ENCODE measurements around the gene ANGPTL2. TPM values are rescaled to one million over a fixed set of nuclear protein-coding genes. Genes with fewer than 3 reads are reported as not detected.

Gene ANGPTL2
- total RNA-seq, 4 donors from 2014 or later: 9.1 to 48.3 (median 12.1) TPM

DNA sequence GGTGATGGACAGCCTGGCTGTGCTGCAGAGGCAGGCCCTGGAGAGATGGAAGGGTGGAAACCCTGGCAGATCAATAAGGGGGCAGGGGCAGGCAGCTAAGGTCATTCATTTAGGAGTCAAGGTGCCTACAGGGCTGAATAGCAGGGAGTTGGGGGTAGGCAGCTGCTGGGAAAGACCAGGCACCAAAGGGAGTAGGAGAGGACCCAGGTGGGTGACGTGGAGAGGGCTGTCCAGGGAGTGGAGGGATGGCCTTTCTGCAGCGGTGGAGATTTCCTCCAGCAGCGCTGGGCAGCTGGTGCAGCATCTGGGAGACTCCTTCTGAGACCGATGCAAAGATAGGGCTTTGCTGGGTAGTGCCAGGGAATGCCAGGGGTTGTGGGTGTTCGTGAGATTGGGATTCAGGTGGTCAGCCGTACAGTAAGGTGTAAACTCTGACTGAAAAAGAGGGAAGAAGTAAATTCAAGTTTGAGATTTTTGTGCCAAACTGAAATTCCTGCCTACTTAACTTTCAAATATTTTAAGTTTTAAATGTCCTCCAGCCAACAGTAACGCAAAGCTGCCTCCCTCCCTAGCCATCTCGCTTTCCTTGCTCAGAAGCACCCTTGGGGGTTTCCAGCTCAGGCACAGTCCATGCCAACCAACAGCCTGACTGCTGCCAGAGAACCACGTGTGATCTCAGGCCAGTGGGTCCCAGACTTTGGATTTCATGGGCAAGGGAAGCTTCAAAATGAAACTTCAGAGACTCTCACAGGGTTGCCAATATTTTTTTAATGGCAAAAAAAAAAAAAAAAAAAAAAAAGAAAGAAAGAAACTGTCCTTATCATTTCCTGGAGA is 18.6 kb upstream of the ANGPTL2 start:
- in situ Hi-C loops (cut with MboI; ENCODE audit: low sequenced_read_pairs in 4 of 4): no loop called here
- DNase-seq: no peak
- no peaks in the 10 kb centered on the region for H3K36me3 ChIP-seq

GRCh38 chr9:127140181-127140580 is 17.7 kb upstream of the ANGPTL2 start:
- Histone ChIP-seq H3K4me3 (no peak overlapping the region), H3K27ac (peak overlapping the region; percentile 68 to 89 (median 82)), H3K4me1 (peaks cover 52 to 54% of the 10 kb centered on the region in 2 donors), H3K9me3 (no peaks in the 10 kb centered on the region), H3K27me3 (no peaks in the 10 kb centered on the region), H3K36me3 (no peaks in the 10 kb centered on the region)
- no peak for DNase-seq
- intact Hi-C loops (cut with DNase I; ENCODE audit: low total_unique reads): no loop called here
- TF ChIP-seq POLR2A (IDR thresholded peaks at IDR 0.05): no peak
- TF ChIP-seq, protein P1, sequence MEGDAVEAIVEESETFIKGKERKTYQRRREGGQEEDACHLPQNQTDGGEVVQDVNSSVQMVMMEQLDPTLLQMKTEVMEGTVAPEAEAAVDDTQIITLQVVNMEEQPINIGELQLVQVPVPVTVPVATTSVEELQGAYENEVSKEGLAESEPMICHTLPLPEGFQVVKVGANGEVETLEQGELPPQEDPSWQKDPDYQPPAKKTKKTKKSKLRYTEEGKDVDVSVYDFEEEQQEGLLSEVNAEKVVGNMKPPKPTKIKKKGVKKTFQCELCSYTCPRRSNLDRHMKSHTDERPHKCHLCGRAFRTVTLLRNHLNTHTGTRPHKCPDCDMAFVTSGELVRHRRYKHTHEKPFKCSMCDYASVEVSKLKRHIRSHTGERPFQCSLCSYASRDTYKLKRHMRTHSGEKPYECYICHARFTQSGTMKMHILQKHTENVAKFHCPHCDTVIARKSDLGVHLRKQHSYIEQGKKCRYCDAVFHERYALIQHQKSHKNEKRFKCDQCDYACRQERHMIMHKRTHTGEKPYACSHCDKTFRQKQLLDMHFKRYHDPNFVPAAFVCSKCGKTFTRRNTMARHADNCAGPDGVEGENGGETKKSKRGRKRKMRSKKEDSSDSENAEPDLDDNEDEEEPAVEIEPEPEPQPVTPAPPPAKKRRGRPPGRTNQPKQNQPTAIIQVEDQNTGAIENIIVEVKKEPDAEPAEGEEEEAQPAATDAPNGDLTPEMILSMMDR (IDR thresholded peaks at IDR 0.05 in 4 of 5, conservative IDR thresholded peaks at IDR 0.05 in 1 of 5): no peak
- ATAC-seq: no peak
- in situ Hi-C loops (cut with MboI; ENCODE audit: low sequenced_read_pairs in 4 of 4): no loop called here

More for the DNA sequence above, 18.6 kb upstream of the ANGPTL2 start:
- TF ChIP-seq, protein P1 (IDR thresholded peaks at IDR 0.05 in 4 of 5, conservative IDR thresholded peaks at IDR 0.05 in 1 of 5): no peak
- TF ChIP-seq POLR2A (IDR thresholded peaks at IDR 0.05): no peak
- Histone ChIP-seq H3K27ac (peak overlapping the region in 2 of 4 donors; percentile 82 to 89), H3K27me3 (no peaks in the 10 kb centered on the region), H3K4me1 (peaks cover 49% of the 10 kb centered on the region in 2 donors), H3K4me3 (no peak overlapping the region), H3K9me3 (no peaks in the 10 kb centered on the region)
- ATAC-seq: no peak
- intact Hi-C loops (cut with DNase I; ENCODE audit: low total_unique reads): no loop called here

DNA sequence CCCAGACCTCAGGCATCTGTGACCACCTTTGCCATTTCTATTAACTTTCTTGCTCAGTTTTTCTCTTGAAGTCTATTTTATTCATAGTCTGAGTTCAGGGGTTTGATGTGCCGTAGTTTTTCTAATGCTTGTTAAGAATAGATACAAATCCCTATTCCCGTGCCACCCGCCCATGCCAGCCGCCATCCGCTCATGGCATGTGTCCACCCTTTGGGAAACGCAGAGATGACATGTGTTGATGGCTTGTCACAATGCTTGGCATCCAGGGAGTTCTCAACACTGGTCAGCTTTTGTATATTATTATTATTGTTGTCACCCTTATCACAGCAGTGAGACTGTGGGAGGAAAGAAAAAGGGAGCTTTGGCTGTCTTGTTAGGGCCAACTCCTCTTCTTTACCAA is 17.3 kb upstream of the ANGPTL2 start:
- Histone ChIP-seq H3K36me3 (no peaks in the 10 kb centered on the region), H3K4me3 (no peak overlapping the region), H3K9me3 (no peaks in the 10 kb centered on the region), H3K27me3 (no peaks in the 10 kb centered on the region), H3K27ac (peak overlapping the region; percentile 68 to 89 (median 82)), H3K4me1 (peaks cover 52 to 57% of the 10 kb centered on the region in 2 donors)
- no peak for DNase-seq
- intact Hi-C loops (cut with DNase I; ENCODE audit: low total_unique reads) (loop anchor here (10.0 kb wide), 1 partner anchor 335 kb away; the partner anchor contains the start of gene ZBTB43), in situ Hi-C loops (cut with MboI; ENCODE audit: low sequenced_read_pairs in 4 of 4) (no loop called here)
- ATAC-seq: no peak
- TF ChIP-seq, protein P1 (IDR thresholded peaks at IDR 0.05 in 4 of 5, conservative IDR thresholded peaks at IDR 0.05 in 1 of 5): no peak
- TF ChIP-seq POLR2A (IDR thresholded peaks at IDR 0.05): no peak

- intact Hi-C loops (cut with DNase I; ENCODE audit: low total_unique reads): loop anchor here (10.0 kb wide), 1 partner anchor 334 kb away; the partner anchor contains the start of gene ZBTB43
- in situ Hi-C loops (cut with MboI; ENCODE audit: low sequenced_read_pairs in 4 of 4): no loop called here
- Histone ChIP-seq H3K27ac (peak overlapping the region; percentile 68 to 89 (median 82)), H3K27me3 (no peaks in the 10 kb centered on the region), H3K4me1 (peaks cover 53 to 59% of the 10 kb centered on the region in 2 donors), H3K36me3 (no peaks in the 10 kb centered on the region), H3K4me3 (no peak overlapping the region), H3K9me3 (no peaks in the 10 kb centered on the region)
- peak; percentile 84 to 88 for ATAC-seq
- TF ChIP-seq, protein P1 (IDR thresholded peaks at IDR 0.05 in 4 of 5, conservative IDR thresholded peaks at IDR 0.05 in 1 of 5): no peak
- peak in 1 of 2 donors; percentile 64 for TF ChIP-seq POLR2A (IDR thresholded peaks at IDR 0.05)
- DNase-seq: peak; percentile 88 to 92
Observed at GRCh38 chr9:127139071-127139731, 16.8 kb upstream of the ANGPTL2 start.

Data from gastrocnemius medialis (tissue), 4 donors.